Liver (tissue), 9 donors: Measurements from ENCODE around the gene RTL1. TPM values are rescaled to one million over a fixed set of nuclear protein-coding genes. Genes with fewer than 3 reads are reported as not detected.

Experiments used
- DNase-seq: peaks from one replicate; pipeline ENCODE4 v3.0.0-alpha.2; 2017; ENCODE audit warnings: low spot score
- H3K27ac ChIP-seq, 2 donors: one replicate each; pipeline ENCODE4 v1.7.0; 2013; ENCODE audit warnings: inconsistent platforms in 2 of 2, low read length in 2 of 2, control low read depth in 1 of 2, low read depth in 1 of 2, mild to moderate bottlenecking in 1 of 2
- H3K27me3 ChIP-seq, 4 donors: one replicate each; pipeline versions ENCODE4 v1.6.1 to v1.7.0; 2013; ENCODE audit warnings: low read length in 3 of 4, inconsistent platforms in 1 of 4, mild to moderate bottlenecking in 1 of 4, moderate library complexity in 1 of 4; ENCODE audit not compliant: control insufficient read depth in 4 of 4, insufficient read depth in 4 of 4
- H3K36me3 ChIP-seq, 4 donors: one replicate each; pipeline versions ENCODE4 v1.6.1 to v1.7.0; 2013; ENCODE audit warnings: low read length in 3 of 4, mild to moderate bottlenecking in 3 of 4, low read depth in 1 of 4, moderate library complexity in 1 of 4; ENCODE audit not compliant: control insufficient read depth in 4 of 4, insufficient read depth in 3 of 4
- H3K4me1 ChIP-seq, 4 donors: one replicate each; pipeline versions ENCODE4 v1.6.1 to v1.7.0; 2013; ENCODE audit warnings: low read length in 3 of 4, mild to moderate bottlenecking in 3 of 4, moderate library complexity in 1 of 4; ENCODE audit not compliant: control insufficient read depth in 4 of 4, insufficient read depth in 4 of 4
- H3K4me3 ChIP-seq, 3 donors: one replicate each; pipeline versions ENCODE4 v1.6.1 to v1.7.0; 2013; ENCODE audit warnings: low read length in 3 of 3, control low read depth in 1 of 3, low read depth in 1 of 3, mild to moderate bottlenecking in 1 of 3
- H3K9ac ChIP-seq, 2 donors: one replicate each; pipeline ENCODE4 v1.7.0; 2013; ENCODE audit warnings: low read length in 2 of 2, mild to moderate bottlenecking in 2 of 2, moderate library complexity in 2 of 2, control low read depth in 1 of 2, low read depth in 1 of 2
- H3K9me3 ChIP-seq, 4 donors: one replicate each; pipeline versions ENCODE4 v1.6.1 to v1.7.0; 2013; ENCODE audit warnings: low read length in 3 of 4; ENCODE audit not compliant: control insufficient read depth in 4 of 4
- CTCF ChIP-seq: fragments of 150-350 bp; IDR thresholded peaks from 2 replicates; pipeline ENCODE4 v1.5.1; 2017; ENCODE audit warnings: improper control_type of control experiment, low read depth, low read length; ENCODE audit not compliant: missing input control
- EGR1 ChIP-seq, 2 donors: IDR thresholded peaks; 2 replicates each; pipeline ENCODE4 v1.6.1; 2016 to 2018; ENCODE audit warnings: antibody characterized with exemption in 2 of 2, low read depth in 2 of 2
- FOXA1 ChIP-seq: IDR thresholded peaks from 2 replicates; pipeline ENCODE4 v1.6.1; 2016; ENCODE audit warnings: antibody characterized with exemption
- FOXA2 ChIP-seq: IDR thresholded peaks from 2 replicates; pipeline ENCODE4 v1.6.1; 2016; ENCODE audit warnings: antibody characterized with exemption
- GABPA ChIP-seq, 2 donors: IDR thresholded peaks in 1 of 2; conservative IDR thresholded peaks in 1 of 2; 2 replicates each; pipeline ENCODE4 v1.6.1; 2016; ENCODE audit warnings: antibody characterized with exemption in 2 of 2, mild to moderate bottlenecking in 1 of 2, moderate library complexity in 1 of 2
- HNF4A ChIP-seq, 2 donors: conservative IDR thresholded peaks; 2 replicates each; pipeline ENCODE4 v1.6.1; 2016; ENCODE audit warnings: antibody characterized with exemption in 2 of 2, mild to moderate bottlenecking in 2 of 2
- HNF4G ChIP-seq: IDR thresholded peaks from 2 replicates; pipeline ENCODE4 v1.6.1; 2016; ENCODE audit warnings: antibody characterized with exemption
- JUND ChIP-seq, 2 donors: IDR thresholded peaks; 2 replicates each; pipeline ENCODE4 v1.6.1; 2016; ENCODE audit warnings: antibody characterized with exemption in 2 of 2
- MAX ChIP-seq: IDR thresholded peaks from 2 replicates; pipeline ENCODE4 v1.6.1; 2016; ENCODE audit warnings: antibody characterized with exemption
- NR2F2 ChIP-seq: IDR thresholded peaks from 2 replicates; pipeline ENCODE4 v1.6.1; 2016; ENCODE audit warnings: antibody characterized with exemption
- RAD21 ChIP-seq, 2 donors: IDR thresholded peaks; 2 replicates each; pipeline ENCODE4 v1.6.1; 2016; ENCODE audit warnings: antibody characterized with exemption in 2 of 2, mild to moderate bottlenecking in 2 of 2
- RXRA ChIP-seq, 2 donors: IDR thresholded peaks; 2 replicates each; pipeline ENCODE4 v1.6.1; 2017 to 2018; ENCODE audit warnings: antibody characterized with exemption in 2 of 2, mild to moderate bottlenecking in 1 of 2
- SP1 ChIP-seq: IDR thresholded peaks from 2 replicates; pipeline ENCODE4 v1.6.1; 2018; ENCODE audit warnings: antibody characterized with exemption, mild to moderate bottlenecking
- TAF1 ChIP-seq: conservative IDR thresholded peaks from 2 replicates; pipeline ENCODE4 v1.6.1; 2016; ENCODE audit warnings: antibody characterized with exemption, mild to moderate bottlenecking
- YY1 ChIP-seq: IDR thresholded peaks from 2 replicates; pipeline ENCODE4 v1.6.1; 2016; ENCODE audit warnings: antibody characterized with exemption, mild to moderate bottlenecking
- ZBTB33 ChIP-seq: IDR thresholded peaks from 2 replicates; pipeline ENCODE4 v1.6.1; 2016; ENCODE audit warnings: antibody characterized with exemption
- WGBS: extraction: QIAGEN DNeasy Blood & Tissue Kit; methylation state at CpG from one replicate; pipeline ENCODE4 v1.1.7; 2013; 5-methylcytosine and 5-hydroxymethylcytosine counted together
- polyA plus RNA-seq, 2 donors: library from polyadenylated mRNA; stranded (reverse) in 1 of 2; unstranded in 1 of 2; fragments of 200-250 nt in 1 of 2; fragments of >200 nt in 1 of 2; fragmentation: Nextera tagmentation in 1 of 2; extraction: Ambion mirVana in 1 of 2; gene quantifications; one replicate each; pipeline versions ENCODE4 v1.2.1 to v1.2.3, GENCODE V29; 2013 to 2015
- total RNA-seq, 2 donors: library from RNA; depleted of rRNA; stranded (reverse); fragments of >200 nt; gene quantifications; one replicate each; pipeline ENCODE4 v1.2.3, GENCODE V29; 2014
- donor health status: healthy.
- donor health status: healthy.
- donor health status: healthy.
- donor health status: healthy.
- donor health status: healthy.

The RTL1 gene
- total and polyA plus RNA-seq, 4 donors, result 0.04 to 0.05 TPM; not detected in 2

- Histone ChIP-seq H3K27ac (no peak overlapping the region), H3K4me3 (no peak overlapping the region), H3K27me3 (no peaks in the 10 kb centered on the region), H3K4me1 (no peaks in the 10 kb centered on the region), H3K9me3 (no peaks in the 10 kb centered on the region), H3K9ac (no peak overlapping the region), H3K36me3 (no peaks in the 10 kb centered on the region)
- no peak for TF ChIP-seq YY1
- no peak for TF ChIP-seq JUND (IDR thresholded peaks at IDR 0.05)
- TF ChIP-seq ZBTB33, result no peak
- TF ChIP-seq MAX, result no peak
- TF ChIP-seq CTCF, result no peak
- no peak for TF ChIP-seq NR2F2
- no peak for TF ChIP-seq RXRA (IDR thresholded peaks at IDR 0.05)
- no peak for TF ChIP-seq HNF4G
- no peak for TF ChIP-seq GABPA (IDR thresholded peaks at IDR 0.05 in 1 of 2, conservative IDR thresholded peaks at IDR 0.05 in 1 of 2)
- no peak for TF ChIP-seq SP1
- TF ChIP-seq EGR1 (IDR thresholded peaks at IDR 0.05; ENCODE audit: low read depth in 2 of 2), result no peak
- no peak for TF ChIP-seq FOXA2
- no peak for TF ChIP-seq TAF1
- no peak for TF ChIP-seq HNF4A (conservative IDR thresholded peaks at IDR 0.05)
- no peak for TF ChIP-seq FOXA1
- 92% methylated on average over 5 of the region's 5 CpGs for WGBS
- DNase-seq, result no peak
These were observed 49.1 kb downstream of the RTL1 start for GRCh38 chr14:100854435-100854834.

GRCh38 chr14:100851946-100852620, 51.4 kb downstream of the RTL1 start:
- DNase-seq, result no peak
- WGBS, result 82% methylated on average over 14 of the region's 14 CpGs
- Histone ChIP-seq H3K27ac (no peak overlapping the region), H3K9ac (no peak overlapping the region), H3K4me3 (no peak overlapping the region), H3K27me3 (no peaks in the 10 kb centered on the region), H3K36me3 (no peaks in the 10 kb centered on the region), H3K4me1 (no peaks in the 10 kb centered on the region), H3K9me3 (no peaks in the 10 kb centered on the region)
- no peak for TF ChIP-seq HNF4A (conservative IDR thresholded peaks at IDR 0.05)
- no peak for TF ChIP-seq SP1
- TF ChIP-seq YY1, result no peak
- TF ChIP-seq HNF4G, result no peak
- no peak for TF ChIP-seq TAF1
- no peak for TF ChIP-seq RAD21 (IDR thresholded peaks at IDR 0.05)
- TF ChIP-seq EGR1 (IDR thresholded peaks at IDR 0.05; ENCODE audit: low read depth in 2 of 2), result no peak
- TF ChIP-seq FOXA1, result no peak
- no peak for TF ChIP-seq JUND (IDR thresholded peaks at IDR 0.05)
- TF ChIP-seq ZBTB33, result no peak
